Stimulated activated CD4-positive, alpha-beta T cell treated with anti-CD3 and anti-CD28 coated beads, Interleukin-4, amount 100 ng/mL, for 24 hours (primary cell): ENCODE data around the gene ELOA.
"Not testable (repeated sequence)": the region's sequence is repeated elsewhere in the genome, so short reads cannot be mapped to it uniquely, and the experiment has no call there.

Experiments used
- DNase-seq: peaks from one replicate; pipeline ENCODE4 v3.0.0-alpha.2; 2020

Gene ELOA

GRCh38 chr1:23736437-23737134 is 6.7 kb upstream of the ELOA start:
- peak; percentile 9 for DNase-seq

DNA sequence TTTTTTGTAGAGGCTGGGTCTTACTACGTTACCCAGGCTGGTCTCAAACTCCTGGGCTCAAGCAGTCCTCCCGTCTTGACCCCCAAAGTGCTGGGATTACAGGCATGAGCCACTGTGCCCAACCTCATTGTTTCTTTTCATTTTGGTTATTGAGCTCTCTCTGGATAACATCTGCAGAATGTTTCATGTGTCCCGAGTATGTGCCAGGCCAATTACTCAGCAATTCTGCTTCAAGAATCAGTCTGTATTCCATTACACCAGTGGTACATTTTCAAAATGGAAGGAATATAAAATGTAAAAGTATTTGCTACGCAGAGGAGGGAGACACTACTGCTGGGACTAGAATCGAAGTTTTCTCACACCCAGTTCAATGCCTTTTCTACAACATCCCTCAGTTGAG is 1.7 kb upstream of the ELOA start:
- DNase-seq = no peak

GRCh38 chr1:23742670-23743286 is 493 bp upstream of the ELOA start:
- peak; percentile 39 for DNase-seq

DNA sequence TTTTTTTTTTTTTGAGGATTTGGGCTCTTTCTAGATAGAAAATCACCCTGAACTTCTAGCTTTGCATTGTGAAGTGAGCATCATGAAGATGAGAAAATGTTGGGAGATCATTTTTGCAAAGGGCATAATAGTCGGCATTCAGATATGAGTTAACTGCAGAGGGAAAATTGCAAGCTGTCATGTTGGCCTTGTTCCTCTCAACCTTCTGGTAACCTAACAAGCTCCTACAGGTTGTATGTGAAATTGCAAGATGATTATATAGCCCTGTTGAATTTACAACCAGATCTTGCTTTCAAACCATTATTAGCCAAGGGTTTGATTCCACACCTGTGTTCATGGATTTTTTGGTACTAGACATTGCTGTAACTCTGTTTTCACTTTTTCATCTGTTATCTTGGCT is 2.2 kb downstream of the ELOA start:
- DNase-seq = no peak

- no peak for DNase-seq
These were observed 4.7 kb downstream of the ELOA start for GRCh38 chr1:23748016-23748415.

DNA sequence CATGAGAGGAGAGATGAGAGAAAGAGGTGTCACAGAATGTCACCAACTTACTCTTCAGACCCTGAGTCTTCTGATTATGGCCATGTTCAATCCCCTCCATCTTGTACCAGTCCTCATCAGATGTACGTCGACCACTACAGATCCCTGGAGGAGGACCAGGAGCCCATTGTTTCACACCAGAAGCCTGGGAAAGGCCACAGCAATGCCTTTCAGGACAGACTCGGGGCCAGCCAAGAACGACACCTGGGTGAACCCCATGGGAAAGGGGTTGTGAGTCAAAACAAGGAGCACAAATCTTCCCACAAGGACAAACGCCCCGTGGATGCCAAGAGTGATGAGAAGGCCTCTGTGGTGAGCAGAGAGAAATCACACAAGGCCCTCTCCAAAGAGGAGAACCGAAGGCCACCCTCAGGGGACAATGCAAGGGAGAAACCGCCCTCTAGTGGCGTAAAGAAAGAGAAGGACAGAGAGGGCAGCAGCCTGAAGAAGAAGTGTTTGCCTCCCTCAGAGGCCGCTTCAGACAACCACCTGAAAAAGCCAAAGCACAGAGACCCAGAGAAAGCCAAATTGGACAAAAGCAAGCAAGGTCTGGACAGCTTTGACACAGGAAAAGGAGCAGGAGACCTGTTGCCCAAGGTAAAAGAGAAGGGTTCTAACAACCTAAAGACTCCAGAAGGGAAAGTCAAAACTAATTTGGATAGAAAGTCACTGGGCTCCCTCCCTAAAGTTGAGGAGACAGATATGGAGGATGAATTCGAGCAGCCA is 8.0 kb downstream of the ELOA start:
- DNase-seq = peak; percentile 49

DNA sequence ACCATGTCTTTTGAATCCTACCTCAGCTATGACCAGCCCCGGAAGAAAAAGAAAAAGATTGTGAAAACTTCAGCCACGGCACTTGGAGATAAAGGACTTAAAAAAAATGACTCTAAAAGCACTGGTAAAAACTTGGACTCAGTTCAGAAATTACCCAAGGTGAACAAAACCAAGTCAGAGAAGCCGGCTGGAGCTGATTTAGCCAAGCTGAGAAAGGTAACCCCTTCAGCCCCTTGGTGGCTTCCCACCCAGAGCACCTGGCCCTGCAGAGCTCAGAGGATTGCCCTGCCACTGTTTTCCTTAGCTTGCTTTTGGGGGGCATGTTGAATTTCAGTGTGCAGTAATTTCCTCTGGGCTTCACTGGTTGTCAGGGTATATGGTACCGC is 8.5 kb downstream of the ELOA start:
- no peak for DNase-seq

DNA sequence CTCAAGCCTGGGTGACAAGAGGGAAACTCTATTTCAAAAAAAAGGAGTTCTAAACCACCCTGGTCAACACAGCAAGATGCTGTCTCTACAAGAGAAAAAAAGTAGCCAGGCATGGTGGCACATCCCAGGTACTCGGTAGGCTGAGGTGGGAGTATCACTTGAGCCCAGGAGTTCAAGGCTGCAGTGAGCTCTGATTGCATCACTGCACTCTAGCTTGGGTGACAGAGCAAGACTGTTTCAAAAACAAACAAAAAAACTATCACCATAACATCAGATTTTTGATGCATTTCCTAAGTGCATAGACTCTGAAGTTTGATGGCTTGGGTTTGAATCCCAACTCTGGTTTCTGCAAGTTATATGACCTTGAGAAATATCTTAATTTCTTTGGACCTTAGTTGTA is 9.6 kb downstream of the ELOA start:
- no peak for DNase-seq

GRCh38 chr1:23756676-23757075 is 13.4 kb downstream of the ELOA start:
- no peak for DNase-seq

DNA sequence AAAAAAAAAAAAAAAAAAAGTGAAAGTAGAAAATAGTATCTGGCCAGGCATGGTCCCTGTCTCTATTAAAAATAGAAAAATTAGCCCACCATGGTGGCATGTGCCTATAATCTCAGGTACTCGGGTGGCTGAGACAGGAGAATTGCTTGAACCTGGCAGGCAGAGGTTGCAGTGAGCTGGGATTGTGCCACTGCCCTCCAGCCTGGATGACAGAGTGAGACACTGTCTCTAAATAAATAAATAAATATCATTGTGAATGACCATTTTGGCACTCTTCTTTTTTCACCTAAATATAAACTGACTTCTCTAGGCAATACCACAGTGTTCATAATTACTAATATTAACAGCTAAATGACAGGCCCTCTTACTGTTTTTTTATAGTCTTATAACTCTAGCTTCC is 14.5 kb downstream of the ELOA start:
- no peak for DNase-seq

GRCh38 chr1:23759277-23759676 is 16.0 kb downstream of the ELOA start:
- DNase-seq = no peak

DNA sequence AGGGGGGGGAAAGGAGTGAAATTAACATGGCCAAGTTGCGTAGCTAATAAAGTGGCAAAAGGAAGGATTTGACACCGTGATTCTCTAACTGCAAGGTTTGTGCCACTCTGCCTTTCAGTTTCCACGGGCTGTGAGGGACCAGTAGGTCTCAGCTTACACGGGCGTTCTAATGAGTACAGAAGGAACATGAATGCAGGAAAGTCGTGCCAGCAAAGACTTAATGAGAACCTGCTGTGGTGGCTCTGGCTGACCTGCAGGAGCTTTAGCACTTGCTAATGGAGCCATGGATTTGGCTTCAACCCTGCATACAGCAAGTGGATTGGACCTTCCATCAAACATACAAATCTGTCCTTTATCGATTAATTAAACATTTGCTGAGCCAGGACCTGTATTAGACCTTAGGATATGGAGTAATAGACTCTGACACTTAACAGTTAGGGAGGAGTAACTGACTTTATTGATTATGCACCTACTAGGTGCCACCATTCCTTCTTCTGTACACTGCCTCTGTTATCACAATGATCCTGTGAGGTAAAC is 19.8 kb downstream of the ELOA start:
- DNase-seq = no peak

- DNase-seq = no peak
These were observed 25.5 kb downstream of the ELOA start for GRCh38 chr1:23768733-23769132.

GRCh38 chr1:23772049-23772853 is 29.0 kb downstream of the ELOA start:
- DNase-seq = peak; percentile 88

- DNase-seq = no peak
These were observed 29.6 kb downstream of the ELOA start for GRCh38 chr1:23772854-23773242.

DNA sequence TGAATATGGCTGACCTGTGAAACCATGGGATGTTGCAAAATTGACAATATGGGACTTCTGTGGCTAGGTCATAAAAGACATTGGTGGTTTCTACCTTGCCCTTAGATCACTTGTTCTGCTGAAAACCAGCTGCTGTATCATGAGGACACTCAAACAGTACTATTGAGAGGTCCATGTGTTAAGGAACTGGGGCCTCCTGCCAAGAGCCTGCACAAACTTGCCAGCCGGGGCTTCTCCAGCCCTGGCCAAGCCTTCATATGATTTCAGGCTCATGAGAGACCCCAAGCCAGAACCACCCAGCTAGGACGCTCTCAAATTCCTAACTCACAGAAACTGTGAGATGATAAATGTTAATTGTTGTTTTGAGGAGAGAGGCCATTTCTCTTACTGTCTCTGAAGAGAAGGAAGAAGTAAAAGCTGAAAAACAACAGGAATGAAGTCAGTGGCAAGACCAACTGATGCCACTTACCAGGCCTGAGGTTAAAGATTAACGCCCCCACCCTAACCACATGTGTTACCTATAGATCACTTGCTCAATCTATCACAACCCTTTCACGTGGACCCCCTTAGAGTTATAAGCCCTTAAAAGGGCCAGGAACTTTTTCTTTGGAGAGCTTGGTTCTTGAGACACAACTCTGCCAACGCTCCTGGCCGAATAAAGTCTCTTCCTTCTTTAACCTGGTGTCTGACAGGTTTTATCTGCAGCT is 31.1 kb downstream of the ELOA start:
- DNase-seq = no peak

GRCh38 chr1:23776217-23776616 is 32.9 kb downstream of the ELOA start:
- no peak for DNase-seq

- DNase-seq = peak; percentile 79
These were observed 34.9 kb downstream of the ELOA start, which contains the start of gene PITHD1 for GRCh38 chr1:23777979-23778814. PITHD1 (plus strand) TSS chr1:23778418; CDS start chr1:23778516, 98 bp downstream.

DNA sequence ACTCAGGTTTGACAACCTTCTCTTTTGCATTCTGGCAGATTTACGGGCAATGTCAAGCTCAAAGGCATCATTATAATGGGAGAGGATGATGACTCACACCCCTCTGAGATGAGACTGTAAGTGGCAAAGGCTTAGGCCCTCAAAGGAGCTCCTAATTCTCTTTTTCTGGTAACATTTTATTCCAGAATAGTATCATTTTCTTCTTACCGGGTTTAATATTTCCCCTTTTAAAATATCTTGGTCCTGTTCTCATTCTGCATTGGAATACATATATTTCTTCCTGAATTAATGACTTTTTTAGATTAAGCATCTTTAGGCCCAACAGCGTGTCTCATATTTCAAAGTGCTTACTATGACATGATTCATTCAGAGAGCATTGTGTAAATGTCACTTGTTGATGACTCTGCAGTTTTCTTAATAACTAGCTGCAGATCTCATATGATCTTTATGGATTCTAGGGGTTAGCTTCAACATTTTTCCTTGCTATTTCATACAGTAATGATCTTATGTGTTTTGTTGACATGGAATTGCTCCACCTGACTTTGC is 36.6 kb downstream of the ELOA start:
- no peak for DNase-seq

DNA sequence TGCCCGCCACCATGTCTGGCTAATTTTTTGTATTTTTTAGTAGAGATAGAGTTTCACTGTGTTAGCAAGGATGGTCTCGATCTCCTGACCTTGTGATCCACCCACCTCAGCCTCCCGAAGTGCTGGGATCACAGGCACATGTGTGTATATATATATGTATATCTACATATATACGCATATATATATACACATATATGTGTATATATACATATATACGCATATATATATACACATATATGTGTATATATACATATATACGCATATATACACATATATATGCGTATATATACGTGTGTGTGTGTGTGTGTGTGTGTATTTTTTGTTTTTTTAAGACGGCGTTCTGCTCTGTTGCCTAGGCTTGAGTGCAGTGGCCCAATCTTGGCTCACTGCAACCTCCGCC is 39.9 kb downstream of the ELOA start:
- not testable (repeated sequence) for DNase-seq

DNA sequence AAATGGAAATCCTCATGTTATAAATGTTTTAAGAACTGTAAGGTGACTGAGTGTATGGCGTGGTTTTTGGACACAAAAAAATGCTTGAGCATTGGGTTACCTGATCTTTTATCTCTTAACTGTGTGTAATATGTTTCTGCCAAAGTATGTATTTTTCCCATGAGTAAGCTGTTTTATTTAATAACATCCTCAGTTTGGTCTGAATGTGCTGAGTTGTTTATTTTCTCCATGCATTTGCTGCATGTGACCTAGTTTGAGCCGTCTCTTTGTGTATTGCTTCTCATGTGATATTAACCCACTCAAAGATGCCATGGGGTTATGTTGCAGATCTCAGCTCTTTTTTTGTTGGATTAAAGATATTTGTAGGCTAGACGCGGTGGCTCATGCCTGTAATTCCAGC is 41.6 kb downstream of the ELOA start:
- no peak for DNase-seq
